ENCODE results near the gene PPARG. TPM values are rescaled to one million over a fixed set of nuclear protein-coding genes. Genes with fewer than 3 reads are reported as not detected.

Gene PPARG
- polyA plus RNA-seq, 1 donor (not counting 4 experiments of a cell fraction or from before 2014, with no cell fraction given), result 3.1 TPM

GRCh38 chr3:12371525-12372140, 82.8 kb downstream of the PPARG start:
- Histone ChIP-seq H2AFZ (ENCODE audit: control insufficient read depth, low read length) (no peak overlapping the region), H3K79me2 (ENCODE audit: control insufficient read depth, insufficient read depth, low read length) (no peaks in the 10 kb centered on the region), H3K4me1 (ENCODE audit: control insufficient read depth, extremely low read depth, insufficient read depth, low read length) (no peaks in the 10 kb centered on the region), H3K4me2 (ENCODE audit: control insufficient read depth, extremely low read depth, insufficient read depth, low read depth, low read length) (no peak overlapping the region), H3K27me3 (ENCODE audit: control insufficient read depth, extremely low read depth, insufficient read depth, low read length) (peaks cover 7% of the 10 kb centered on the region), H3K9ac (ENCODE audit: control insufficient read depth, extremely low read depth, insufficient read depth, low read length) (no peak overlapping the region), H4K20me1 (ENCODE audit: control insufficient read depth, extremely low read depth, insufficient read depth, low read length) (no peaks in the 10 kb centered on the region), H3K4me3 (ENCODE audit: control insufficient read depth in 2 of 3, extremely low read depth in 1 of 3, insufficient read depth in 2 of 3, low read depth in 1 of 3, low read length in 3 of 3) (no peak overlapping the region), H3K27ac (ENCODE audit: control insufficient read depth, insufficient read depth, low read length) (no peak overlapping the region), H3K36me3 (ENCODE audit: control insufficient read depth in 2 of 2, extremely low read depth in 1 of 2, insufficient read depth in 2 of 2, low read length in 2 of 2) (no peaks in the 10 kb centered on the region), H3K9me3 (ENCODE audit: control insufficient read depth, low read depth, low read length) (no peaks in the 10 kb centered on the region), H3K9me1 (ENCODE audit: control insufficient read depth, extremely low read depth, insufficient read depth, low read length) (no peaks in the 10 kb centered on the region)
- FAIRE-seq (no peak), DNase-seq (ENCODE audit: low read depth, low spot score) (no peak)
- dilution Hi-C loops (cut with MboI; ENCODE audit: extremely low pct_ligation_motif_present, low sequenced_read_pairs), result no loop called here
- no peak for TF ChIP-seq EZH2 (IDR thresholded peaks at IDR 0.05; ENCODE audit: low read length)

GRCh38 chr3:12372741-12373280, 83.9 kb downstream of the PPARG start:
- Histone ChIP-seq H3K27ac (ENCODE audit: control insufficient read depth, insufficient read depth, low read length) (no peak overlapping the region), H2AFZ (ENCODE audit: control insufficient read depth, low read length) (no peak overlapping the region), H3K27me3 (ENCODE audit: control insufficient read depth, extremely low read depth, insufficient read depth, low read length) (peaks cover 7% of the 10 kb centered on the region), H3K79me2 (ENCODE audit: control insufficient read depth, insufficient read depth, low read length) (no peaks in the 10 kb centered on the region), H4K20me1 (ENCODE audit: control insufficient read depth, extremely low read depth, insufficient read depth, low read length) (no peaks in the 10 kb centered on the region), H3K4me1 (ENCODE audit: control insufficient read depth, extremely low read depth, insufficient read depth, low read length) (no peaks in the 10 kb centered on the region), H3K9me1 (ENCODE audit: control insufficient read depth, extremely low read depth, insufficient read depth, low read length) (no peaks in the 10 kb centered on the region), H3K9me3 (ENCODE audit: control insufficient read depth, low read depth, low read length) (no peaks in the 10 kb centered on the region), H3K9ac (ENCODE audit: control insufficient read depth, extremely low read depth, insufficient read depth, low read length) (no peak overlapping the region), H3K4me3 (ENCODE audit: control insufficient read depth in 2 of 3, extremely low read depth in 1 of 3, insufficient read depth in 2 of 3, low read depth in 1 of 3, low read length in 3 of 3) (no peak overlapping the region), H3K36me3 (ENCODE audit: control insufficient read depth in 2 of 2, extremely low read depth in 1 of 2, insufficient read depth in 2 of 2, low read length in 2 of 2) (no peaks in the 10 kb centered on the region), H3K4me2 (ENCODE audit: control insufficient read depth, extremely low read depth, insufficient read depth, low read depth, low read length) (no peak overlapping the region)
- DNase-seq (ENCODE audit: low read depth, low spot score), result no peak
- TF ChIP-seq CTCF (optimal IDR thresholded peaks at IDR 0.05 in 1 of 3, IDR thresholded peaks at IDR 0.05 in 1 of 3, conservative IDR thresholded peaks at IDR 0.05 in 1 of 3; ENCODE audit: extremely low read depth in 1 of 3, insufficient read depth in 2 of 3, low read length in 3 of 3), result no peak
- no peak for TF ChIP-seq EZH2 (IDR thresholded peaks at IDR 0.05; ENCODE audit: low read length)
- FAIRE-seq, result no peak
- dilution Hi-C loops (cut with MboI; ENCODE audit: extremely low pct_ligation_motif_present, low sequenced_read_pairs), result no loop called here

- H3K36me3 ChIP-seq (ENCODE audit: control insufficient read depth in 2 of 2, extremely low read depth in 1 of 2, insufficient read depth in 2 of 2, low read length in 2 of 2), result no peaks in the 10 kb centered on the region
- no peaks in the 10 kb centered on the region for H4K20me1 ChIP-seq (ENCODE audit: control insufficient read depth, extremely low read depth, insufficient read depth, low read length)
- TF ChIP-seq CTCF (optimal IDR thresholded peaks at IDR 0.05 in 1 of 3, IDR thresholded peaks at IDR 0.05 in 1 of 3, conservative IDR thresholded peaks at IDR 0.05 in 1 of 3; ENCODE audit: extremely low read depth in 1 of 3, insufficient read depth in 2 of 3, low read length in 3 of 3) (no peak), EZH2 (IDR thresholded peaks at IDR 0.05; ENCODE audit: low read length) (no peak)
- no peak overlapping the region for H3K9ac ChIP-seq (ENCODE audit: control insufficient read depth, extremely low read depth, insufficient read depth, low read length)
- H3K9me3 ChIP-seq (ENCODE audit: control insufficient read depth, low read depth, low read length), result no peaks in the 10 kb centered on the region
- no peak overlapping the region for H3K27ac ChIP-seq (ENCODE audit: control insufficient read depth, insufficient read depth, low read length)
- no peaks in the 10 kb centered on the region for H3K4me1 ChIP-seq (ENCODE audit: control insufficient read depth, extremely low read depth, insufficient read depth, low read length)
- peaks cover 7% of the 10 kb centered on the region for H3K27me3 ChIP-seq (ENCODE audit: control insufficient read depth, extremely low read depth, insufficient read depth, low read length)
- H3K79me2 ChIP-seq (ENCODE audit: control insufficient read depth, insufficient read depth, low read length), result no peaks in the 10 kb centered on the region
- FAIRE-seq (no peak), DNase-seq (ENCODE audit: low read depth, low spot score) (no peak)
- H2AFZ ChIP-seq (ENCODE audit: control insufficient read depth, low read length), result no peak overlapping the region
- dilution Hi-C loops (cut with MboI; ENCODE audit: extremely low pct_ligation_motif_present, low sequenced_read_pairs), result no loop called here
- no peaks in the 10 kb centered on the region for H3K9me1 ChIP-seq (ENCODE audit: control insufficient read depth, extremely low read depth, insufficient read depth, low read length)
- H3K4me3 ChIP-seq (ENCODE audit: control insufficient read depth in 2 of 3, extremely low read depth in 1 of 3, insufficient read depth in 2 of 3, low read depth in 1 of 3, low read length in 3 of 3), result no peak overlapping the region
- no peak overlapping the region for H3K4me2 ChIP-seq (ENCODE audit: control insufficient read depth, extremely low read depth, insufficient read depth, low read depth, low read length)
These were observed 86.7 kb downstream of the PPARG start for GRCh38 chr3:12375572-12375971.
